ENCODE results near the gene PNMT.
"Not testable (repeated sequence)": the region's sequence is repeated elsewhere in the genome, so short reads cannot be mapped to it uniquely, and the experiment has no call there.

DNA sequence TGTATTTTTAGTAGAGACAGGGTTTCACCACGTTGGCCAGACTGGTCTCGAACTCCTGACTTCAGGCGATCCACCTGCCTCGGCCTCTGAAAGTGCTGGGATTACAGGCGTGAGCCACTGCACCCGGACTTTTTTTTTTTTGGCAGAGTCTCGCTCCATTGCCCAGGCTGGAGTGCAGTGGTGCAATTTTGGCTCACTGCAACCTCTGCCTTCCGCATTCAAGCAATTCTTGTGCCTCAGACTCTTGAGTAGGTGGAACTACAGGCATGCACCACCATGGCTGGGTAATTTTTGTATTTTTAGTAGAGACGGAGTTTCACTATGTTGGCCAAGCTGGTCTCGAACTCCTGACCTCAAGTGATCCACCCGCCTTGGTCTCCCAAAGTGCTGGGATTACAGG lies 42.8 kb downstream of the PNMT start:
- TF ChIP-seq EZH2 (IDR thresholded peaks at IDR 0.05; ENCODE audit: low read depth), result not testable (repeated sequence)
- TF ChIP-seq, protein P1, sequence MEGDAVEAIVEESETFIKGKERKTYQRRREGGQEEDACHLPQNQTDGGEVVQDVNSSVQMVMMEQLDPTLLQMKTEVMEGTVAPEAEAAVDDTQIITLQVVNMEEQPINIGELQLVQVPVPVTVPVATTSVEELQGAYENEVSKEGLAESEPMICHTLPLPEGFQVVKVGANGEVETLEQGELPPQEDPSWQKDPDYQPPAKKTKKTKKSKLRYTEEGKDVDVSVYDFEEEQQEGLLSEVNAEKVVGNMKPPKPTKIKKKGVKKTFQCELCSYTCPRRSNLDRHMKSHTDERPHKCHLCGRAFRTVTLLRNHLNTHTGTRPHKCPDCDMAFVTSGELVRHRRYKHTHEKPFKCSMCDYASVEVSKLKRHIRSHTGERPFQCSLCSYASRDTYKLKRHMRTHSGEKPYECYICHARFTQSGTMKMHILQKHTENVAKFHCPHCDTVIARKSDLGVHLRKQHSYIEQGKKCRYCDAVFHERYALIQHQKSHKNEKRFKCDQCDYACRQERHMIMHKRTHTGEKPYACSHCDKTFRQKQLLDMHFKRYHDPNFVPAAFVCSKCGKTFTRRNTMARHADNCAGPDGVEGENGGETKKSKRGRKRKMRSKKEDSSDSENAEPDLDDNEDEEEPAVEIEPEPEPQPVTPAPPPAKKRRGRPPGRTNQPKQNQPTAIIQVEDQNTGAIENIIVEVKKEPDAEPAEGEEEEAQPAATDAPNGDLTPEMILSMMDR (conservative IDR thresholded peaks at IDR 0.05), result not testable (repeated sequence)
